Activated CD8-positive, alpha-beta memory T cell treated with anti-CD3 and anti-CD28 coated beads, Interleukin-2, amount 50 U/mL, for 24 hours (primary cell): ENCODE data around the gene BTNL8.
"Not testable (repeated sequence)": the region's sequence is repeated elsewhere in the genome, so short reads cannot be mapped to it uniquely, and the experiment has no call there.

Source experiments
- DNase-seq: peaks from one replicate; pipeline ENCODE4 v3.0.0-alpha.2; 2020; ENCODE audit errors: extremely low read depth

The BTNL8 gene

DNA sequence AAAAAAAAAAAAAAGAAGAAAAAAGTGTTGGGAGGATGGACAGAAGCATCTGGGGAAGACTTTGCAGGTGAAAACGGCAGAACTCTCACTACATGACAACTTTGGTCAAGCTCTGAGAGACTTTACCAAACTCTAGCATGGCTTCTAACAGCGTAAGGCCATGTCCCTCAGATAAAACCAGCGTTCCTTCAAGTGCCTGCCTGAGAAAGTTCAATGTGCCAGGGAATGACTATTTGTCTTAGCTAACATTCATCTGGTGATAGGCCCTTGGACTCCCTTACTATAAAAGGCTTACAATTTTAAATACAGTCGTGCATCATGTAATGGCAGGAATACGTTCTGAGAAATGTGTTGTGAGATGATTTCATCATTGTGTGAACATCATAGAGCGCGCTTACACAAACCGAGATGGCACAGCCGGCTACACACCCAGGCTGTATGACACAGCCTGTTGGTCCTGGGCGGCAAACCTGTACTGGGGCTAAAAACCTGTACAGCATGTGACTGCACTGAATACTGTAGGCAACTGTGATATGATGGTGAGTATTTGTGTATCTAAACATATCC is 23.0 kb upstream of the BTNL8 start:
- DNase-seq, result no peak

DNA sequence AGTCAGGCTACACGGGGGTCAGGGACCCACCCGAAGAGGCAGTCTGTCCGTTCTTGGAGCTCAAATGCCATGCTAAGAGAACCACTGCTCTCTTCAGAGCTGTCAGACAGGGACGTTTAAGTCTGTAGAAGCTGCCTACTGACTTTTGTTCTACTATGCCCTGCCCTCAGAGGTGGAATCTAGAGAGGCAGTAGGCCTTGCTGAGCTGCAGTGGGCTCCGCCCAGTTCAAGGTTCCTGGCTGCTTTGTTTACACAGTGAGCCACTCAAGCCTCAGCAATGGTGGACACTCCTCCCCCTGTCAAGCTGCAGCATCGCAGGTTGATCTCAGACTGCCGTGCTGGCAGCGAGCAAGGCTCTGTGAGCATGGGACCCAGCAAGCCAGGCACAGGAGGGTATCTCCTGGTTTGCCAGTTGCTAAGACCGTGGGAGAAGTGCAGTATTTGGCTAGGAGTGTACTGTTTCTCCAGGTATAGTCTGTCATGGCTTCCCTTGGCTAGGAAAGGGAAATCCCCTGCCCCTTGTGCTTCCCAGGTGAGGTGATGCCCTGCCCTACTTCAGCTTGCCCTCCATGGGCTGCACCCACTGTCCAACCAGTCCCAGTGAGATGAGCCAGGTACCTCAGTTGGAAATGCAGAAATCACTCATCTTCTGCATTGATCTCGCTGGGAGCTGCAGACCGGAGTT is 13.0 kb upstream of the BTNL8 start:
- not testable (repeated sequence) for DNase-seq

DNA sequence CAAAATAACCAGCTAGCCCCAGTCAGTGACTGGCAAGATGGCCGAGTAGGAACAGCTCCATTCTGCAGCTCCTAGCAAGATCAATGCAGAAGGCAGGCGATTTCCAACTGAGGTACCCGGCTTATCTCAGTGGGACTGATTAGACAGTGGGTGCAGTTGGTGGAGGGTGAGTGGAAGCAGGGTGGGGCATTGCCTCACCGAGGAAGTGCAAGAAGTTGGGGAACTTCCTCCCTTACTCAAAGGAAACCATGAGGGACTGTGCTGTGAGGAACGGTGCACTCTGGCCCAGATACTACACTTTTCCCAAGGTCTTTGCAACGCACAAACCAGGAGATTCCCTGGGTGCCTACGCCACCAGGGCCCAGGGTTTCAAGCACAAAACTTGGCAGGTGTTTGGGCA is 9.6 kb upstream of the BTNL8 start:
- DNase-seq, result no peak

DNA sequence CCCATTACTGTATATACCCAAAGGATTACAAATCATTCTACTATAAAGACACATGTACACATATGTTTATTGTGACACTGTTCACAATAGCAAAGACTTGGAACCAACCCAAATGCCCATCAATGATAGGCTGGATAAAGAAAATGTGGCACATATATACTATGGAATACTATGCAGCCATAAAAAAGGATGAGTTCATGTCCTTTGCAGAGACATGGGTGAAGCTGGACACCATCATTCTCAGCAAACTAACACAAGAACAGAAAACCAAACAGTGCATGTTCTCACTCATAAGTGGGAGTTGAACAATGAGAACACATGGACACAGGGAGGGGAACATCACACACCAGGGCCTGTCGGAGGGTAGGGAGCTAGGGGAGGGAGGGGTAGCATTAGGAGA is 3.6 kb upstream of the BTNL8 start:
- not testable (repeated sequence) for DNase-seq

DNA sequence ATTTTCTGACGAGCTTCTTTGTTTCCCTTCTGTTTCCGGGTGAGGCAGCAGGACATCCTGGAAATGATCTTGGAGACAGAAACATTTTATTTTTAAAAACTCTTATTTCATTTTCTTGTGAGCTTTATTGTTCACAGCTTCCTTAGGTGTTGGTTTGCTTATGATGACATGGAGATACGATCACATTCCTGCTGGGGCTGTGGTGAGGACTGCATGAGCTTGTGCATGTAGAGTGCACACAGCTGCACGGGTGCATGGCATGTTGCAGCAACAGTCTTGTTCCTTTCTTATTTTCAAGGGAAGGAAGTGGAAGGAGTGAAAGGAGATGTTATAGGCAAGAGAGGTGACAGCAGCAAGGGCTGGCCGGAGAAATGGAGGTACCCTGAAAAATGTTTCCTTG is 1.2 kb downstream of the BTNL8 start:
- DNase-seq, result no peak

DNA sequence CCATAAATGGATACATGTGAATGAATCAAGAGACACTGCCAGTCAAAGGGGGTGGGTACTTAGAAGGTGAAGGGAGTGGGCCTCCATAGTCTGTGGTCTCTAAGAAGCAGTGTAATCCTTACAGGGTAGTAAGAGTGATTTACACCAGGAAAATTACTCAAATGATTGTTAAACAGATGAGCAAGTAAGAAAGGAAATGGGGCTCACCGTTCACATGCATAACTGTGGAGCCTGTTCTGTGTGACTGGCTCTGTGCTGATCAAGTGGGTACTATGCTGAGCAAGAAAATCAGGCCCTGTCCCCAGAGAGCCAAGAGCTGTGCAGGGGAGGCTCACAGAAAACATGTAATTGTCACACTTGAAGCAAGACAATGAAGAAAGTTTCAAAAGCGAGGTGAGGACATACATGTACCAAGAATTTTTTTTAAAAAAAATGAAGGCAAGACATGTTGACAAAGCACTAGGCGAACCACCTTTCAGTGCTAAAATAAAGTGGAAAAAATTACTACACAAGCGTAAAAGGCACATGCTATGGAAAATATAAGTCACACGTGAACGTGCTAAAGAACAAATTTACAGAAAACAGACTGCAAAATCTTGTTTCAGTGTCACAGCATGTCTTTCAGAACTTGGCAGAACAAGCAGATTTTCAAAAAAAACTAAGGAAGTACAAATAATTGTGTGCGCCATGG is 2.5 kb downstream of the BTNL8 start:
- no peak for DNase-seq

DNA sequence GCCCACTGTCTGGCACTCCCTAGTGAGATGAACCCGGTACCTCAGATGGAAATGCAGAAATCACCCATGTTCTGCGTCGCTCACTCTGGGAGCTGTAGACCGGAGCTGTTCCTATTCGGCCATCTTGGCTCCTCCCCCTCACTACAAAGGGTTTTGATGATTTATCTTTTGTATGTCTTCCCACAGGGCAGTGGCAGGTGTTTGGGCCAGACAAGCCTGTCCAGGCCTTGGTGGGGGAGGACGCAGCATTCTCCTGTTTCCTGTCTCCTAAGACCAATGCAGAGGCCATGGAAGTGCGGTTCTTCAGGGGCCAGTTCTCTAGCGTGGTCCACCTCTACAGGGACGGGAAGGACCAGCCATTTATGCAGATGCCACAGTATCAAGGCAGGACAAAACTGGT is 9.4 kb downstream of the BTNL8 start:
- no peak for DNase-seq

DNA sequence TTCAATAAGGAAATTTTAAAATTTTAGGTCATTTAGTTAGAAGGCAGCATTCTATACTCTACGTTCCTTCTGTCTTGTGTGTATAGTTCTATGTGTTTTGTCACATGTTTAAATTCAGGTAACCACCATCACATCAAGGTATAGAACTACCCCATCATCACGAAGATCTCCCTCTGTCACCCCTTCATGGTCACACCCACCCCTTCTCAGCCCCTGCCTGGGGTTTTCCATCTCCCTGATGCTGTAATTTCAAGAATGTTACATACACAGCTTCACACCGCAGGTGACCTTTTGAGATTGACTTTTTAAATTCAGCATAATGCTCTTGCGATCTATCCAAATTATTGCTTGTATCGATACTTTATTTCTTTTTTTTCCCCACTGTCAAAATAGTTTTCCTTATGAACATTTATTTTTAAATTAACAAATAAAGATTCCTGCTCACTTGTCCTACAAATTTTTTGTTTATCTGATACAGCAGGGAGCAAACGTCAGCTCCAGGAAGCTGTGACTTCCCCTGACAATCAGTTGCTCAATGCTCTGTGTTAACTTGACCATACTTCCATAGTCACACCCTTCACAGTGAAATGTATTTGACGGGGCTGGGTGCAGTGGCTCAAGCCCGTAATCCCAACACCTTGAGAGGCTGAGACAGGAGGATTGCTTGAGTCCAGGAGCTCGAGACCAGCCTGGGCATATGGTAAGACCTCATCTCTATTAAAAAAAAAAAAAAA is 10.2 kb downstream of the BTNL8 start:
- no peak for DNase-seq

DNA sequence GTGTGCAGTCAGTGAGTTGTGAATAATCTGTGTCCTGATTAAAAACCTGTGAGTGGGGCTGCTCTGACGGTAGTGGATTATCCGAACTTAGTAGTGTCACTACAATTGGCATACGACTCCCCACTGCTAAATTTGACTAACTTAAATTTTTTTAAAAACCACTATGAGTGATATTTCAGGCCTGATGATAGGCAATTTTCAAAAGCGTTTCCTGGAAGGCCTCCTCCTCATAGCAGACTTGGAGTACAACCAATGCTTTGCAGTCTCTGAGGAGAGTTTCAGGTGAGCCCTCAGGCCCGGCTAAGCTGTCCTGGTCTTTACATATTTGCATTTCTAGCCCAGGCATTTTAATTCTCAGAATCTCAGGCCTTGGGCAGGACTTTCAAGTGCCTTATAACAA is 10.8 kb downstream of the BTNL8 start:
- DNase-seq, result no peak

DNA sequence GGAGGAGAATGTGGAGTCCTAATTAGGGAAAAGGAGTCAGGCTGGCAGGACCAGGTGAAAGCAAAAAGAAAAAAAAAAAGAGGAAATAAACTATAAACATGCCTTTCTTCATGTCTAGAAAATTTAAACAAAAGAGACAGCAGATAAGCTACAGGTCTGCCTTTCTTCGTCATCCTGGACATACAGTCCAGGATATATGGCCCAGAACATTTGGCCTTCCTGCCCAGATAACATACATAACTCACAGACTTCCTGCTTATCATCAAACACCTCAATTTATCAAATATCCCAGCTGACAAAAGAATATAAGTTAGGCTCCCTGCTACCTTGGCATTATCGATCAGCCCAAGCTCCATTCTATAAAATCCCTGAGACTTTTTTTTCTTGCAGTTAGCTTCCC is 11.2 kb downstream of the BTNL8 start:
- DNase-seq, result no peak

DNA sequence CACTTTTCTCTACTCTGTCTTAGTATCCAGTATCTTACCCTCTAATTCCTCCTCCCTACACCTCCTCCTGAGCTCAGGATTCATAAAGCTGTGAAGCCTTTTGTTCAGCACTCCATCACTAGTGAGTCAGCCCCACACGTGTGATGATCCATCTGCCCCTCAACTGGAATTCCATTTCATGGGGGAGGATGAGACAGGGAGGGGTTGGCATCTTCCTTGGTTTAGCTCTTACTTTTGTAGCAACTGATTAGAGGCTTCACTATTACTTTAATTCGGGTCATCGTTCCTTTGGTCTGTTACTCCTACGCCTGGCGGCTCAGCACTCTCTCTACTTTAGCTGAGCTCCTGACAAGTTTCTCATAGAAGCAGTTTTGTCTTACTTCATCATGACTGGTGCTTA is 11.8 kb downstream of the BTNL8 start:
- no peak for DNase-seq

DNA sequence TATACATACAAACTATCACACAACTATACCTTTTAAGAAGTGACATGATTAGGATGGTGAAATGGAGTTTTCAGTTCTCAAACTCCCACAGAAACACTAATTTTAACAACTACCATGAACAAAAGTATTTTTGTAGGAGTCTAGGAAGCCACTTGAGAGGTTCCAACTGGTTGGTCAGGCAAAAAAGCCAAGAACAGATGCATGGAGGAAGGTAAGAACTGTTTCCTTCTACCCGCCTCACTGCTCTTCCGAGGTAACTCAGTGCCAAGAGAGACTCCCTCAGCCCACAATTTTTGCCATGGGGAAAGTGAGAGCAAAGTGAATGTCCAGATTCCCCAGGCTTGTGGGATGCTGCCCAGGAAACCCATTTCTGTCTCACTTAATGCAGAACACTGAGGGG is 15.7 kb downstream of the BTNL8 start:
- no peak for DNase-seq

DNA sequence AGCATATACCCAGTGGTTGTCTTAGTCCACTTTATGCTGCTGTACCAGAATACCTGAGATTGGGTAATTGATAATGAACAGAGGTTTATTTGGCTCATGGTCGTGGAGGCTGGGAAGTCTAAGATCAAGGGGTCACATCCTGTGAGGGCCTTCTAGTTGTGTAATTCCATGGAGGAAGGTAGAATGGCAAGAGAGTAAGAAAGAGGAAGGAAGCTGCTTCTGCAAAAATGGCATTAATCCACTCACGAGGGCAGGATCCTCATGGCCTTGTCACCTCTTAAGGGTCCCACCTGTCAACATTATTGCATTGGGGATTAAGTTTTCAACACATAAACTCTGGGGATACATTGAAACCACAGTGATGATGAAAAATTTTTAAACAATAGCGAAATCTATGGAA is 17.0 kb downstream of the BTNL8 start:
- DNase-seq, result no peak

DNA sequence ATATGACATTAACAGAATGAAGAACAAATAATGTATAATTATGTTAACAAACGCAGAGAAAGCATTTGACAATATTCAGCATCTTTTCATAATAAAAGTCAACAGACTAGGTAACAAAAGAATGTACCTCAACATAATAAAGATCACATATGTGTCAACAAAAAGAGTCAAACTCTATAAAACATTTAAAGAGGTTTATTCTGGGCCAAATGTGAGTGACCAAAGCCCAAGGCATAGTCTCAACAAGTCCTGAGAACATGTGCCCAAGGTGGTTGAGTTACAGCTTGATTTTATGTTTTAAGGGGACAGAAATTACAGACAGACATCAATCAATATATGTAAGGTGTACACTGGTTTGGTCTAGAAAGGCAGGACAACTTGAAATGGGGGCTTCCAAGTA is 19.4 kb downstream of the BTNL8 start:
- DNase-seq, result no peak

DNA sequence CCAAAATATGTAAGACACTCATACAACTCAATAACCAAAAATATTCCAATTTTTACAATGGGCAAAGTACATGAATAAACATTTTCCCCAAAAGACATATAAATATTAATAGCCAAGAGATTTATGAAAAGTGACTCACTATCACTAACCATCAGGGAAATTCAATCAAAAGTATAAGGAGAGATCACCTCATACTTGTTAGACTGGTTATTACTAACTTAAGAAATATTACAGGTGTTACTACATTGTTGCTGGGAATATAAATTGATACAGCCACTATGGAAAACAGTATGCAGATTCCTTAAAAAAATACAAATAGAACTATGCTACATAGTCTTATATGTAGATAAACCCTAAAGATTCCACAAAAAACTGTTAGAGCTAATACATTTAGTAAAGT is 21.8 kb downstream of the BTNL8 start:
- no peak for DNase-seq

DNA sequence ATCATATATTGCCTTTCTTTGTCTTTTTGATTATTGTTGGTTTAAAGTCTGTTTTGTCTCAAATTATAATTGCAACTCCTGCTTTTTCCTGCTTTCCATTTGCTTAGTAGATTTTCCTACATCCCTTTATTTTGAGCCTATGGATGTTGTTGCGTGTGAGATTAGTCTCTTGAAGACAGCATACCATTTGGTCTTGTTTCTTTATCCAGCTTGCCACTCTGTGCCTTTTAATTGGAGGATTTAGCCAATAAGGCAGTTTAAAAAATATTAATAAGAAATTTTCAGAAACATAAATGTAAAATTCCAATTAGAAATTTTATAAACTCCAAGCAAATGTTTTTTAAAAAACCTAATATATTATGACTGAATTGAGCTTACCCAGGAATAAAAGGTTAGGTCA is 24.0 kb downstream of the BTNL8 start:
- no peak for DNase-seq

DNA sequence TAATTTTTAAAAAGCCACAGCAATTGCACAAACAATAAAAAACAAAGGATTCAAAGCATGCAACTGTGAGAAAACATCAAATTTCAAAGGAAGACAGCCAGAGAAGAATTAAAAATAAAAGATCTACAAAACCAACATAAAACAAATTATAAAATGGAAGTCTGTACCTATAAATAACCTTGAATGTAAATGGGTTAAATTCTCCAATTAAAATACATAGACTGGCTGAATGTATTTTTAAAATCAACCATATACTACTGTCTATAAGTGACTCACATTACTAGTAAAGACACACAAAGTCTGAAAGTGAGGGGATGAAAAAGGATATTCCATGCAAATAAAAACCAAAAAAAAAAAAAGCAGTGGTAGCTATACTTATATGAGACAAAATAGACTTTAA is 33.7 kb downstream of the BTNL8 start:
- no peak for DNase-seq

DNA sequence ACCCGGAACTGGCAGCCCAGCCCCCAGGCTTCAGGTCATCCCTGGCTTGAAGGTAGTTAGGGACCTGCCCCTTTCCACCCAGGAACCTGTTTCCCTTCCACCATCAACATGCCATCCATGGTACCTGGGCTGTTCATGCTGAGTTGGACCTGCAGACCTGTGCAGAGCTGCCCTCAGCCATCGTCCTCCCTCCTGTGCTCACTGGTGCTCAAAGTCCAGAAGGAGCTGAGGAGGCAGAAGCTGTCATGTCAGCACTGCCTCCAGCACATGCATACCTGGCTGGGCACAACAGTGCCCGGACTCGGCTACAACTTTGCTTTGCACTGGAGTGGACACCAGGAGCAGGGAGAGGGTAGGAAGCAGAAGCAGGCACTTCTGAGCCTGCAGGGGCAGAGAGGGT is 36.2 kb downstream of the BTNL8 start:
- DNase-seq, result no peak

DNA sequence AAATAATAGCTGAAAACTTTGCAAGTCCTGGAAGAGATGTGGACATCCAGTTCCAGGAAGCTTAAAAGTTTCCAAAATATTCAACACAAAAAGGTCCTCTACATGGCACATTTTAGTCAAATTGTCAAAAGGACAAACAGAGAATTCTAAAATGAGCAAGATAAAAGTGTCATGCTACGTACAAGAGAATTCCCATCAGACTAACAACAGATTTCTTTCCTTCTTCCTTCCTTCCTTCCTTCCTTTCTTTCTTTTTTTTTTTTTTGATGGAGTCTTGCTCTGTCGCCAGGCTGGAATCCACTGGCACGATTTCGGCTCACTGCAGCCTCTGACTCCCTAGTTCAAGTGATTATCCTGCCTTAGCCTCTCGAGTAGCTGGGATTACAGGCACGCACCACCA is 39.3 kb downstream of the BTNL8 start:
- no peak for DNase-seq

DNA sequence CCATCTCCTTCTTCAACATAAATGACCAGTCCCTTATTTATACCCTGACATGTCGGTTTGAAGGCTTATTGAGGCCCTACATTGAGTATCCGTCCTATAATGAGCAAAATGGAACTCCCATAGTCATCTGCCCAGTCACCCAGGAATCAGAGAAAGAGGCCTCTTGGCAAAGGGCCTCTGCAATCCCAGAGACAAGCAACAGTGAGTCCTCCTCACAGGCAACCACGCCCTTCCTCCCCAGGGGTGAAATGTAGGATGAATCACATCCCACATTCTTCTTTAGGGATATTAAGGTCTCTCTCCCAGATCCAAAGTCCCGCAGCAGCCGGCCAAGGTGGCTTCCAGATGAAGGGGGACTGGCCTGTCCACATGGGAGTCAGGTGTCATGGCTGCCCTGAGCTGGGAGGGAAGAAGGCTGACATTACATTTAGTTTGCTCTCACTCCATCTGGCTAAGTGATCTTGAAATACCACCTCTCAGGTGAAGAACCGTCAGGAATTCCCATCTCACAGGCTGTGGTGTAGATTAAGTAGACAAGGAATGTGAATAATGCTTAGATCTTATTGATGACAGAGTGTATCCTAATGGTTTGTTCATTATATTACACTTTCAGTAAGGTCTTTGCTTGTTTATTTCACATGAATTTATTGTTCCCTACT is 51.5 kb downstream of the BTNL8 start:
- DNase-seq, result no peak

DNA sequence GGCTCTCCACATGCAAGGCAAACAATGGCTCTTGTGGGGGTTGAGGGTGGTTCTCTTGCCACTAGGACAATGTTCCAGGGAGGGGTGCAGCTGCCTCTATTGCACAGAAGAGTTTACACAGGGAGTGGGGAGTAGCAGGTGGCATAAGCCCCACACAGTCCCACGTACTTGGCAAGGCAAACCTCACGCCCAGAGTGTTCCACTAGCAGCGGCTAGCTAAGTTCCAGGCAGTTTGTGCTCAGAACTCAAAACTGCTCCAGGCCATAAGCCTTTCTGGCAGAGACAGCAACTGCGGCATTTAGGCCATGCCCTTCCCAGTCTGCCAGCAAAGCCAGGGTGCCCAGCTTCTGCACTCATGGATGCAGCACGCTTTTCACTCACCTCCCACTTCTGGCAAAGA is 60.7 kb downstream of the BTNL8 start:
- no peak for DNase-seq

DNA sequence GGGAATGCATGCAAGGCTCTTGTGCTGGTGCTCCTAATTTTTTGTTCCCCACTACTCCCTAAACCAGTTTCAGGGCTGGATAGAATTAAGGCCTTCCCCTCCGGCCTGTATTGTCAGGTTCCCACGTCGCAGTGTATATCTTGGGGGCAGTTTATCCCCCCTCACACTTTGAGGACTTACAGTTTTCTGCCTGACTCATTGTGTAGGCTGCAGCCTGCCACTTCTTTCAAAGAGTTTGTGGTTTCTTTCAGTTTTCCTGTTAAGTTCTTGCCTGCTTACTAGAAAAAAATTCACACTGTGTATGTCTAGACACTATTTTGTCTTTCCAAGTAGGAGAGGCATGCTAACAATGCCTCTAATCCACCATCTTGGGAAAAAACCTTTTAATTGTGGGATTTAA is 61.2 kb downstream of the BTNL8 start:
- no peak for DNase-seq
